ENCODE data around the gene BTN2A1.

DNA sequence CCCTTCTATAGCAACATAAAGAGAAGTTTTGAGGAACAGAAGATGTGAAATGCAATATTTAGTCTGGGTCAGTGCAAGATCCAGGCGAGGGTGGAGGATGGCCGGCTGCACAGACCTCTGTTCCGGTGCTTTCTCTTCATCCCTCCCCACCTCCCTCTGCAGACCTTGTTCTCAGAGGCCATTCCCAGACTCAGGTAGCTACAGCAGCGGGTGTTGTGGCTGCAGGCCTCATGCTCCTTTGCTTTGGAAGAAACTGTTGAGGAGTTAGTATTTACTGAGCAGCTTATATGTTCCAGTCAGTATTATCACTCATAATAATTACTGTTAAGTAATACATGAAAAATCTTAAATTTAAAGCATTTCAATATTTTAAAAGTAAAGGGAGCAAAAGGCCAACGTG is 15.8 kb upstream of the BTN2A1 start:
- TF ChIP-seq, protein P1, sequence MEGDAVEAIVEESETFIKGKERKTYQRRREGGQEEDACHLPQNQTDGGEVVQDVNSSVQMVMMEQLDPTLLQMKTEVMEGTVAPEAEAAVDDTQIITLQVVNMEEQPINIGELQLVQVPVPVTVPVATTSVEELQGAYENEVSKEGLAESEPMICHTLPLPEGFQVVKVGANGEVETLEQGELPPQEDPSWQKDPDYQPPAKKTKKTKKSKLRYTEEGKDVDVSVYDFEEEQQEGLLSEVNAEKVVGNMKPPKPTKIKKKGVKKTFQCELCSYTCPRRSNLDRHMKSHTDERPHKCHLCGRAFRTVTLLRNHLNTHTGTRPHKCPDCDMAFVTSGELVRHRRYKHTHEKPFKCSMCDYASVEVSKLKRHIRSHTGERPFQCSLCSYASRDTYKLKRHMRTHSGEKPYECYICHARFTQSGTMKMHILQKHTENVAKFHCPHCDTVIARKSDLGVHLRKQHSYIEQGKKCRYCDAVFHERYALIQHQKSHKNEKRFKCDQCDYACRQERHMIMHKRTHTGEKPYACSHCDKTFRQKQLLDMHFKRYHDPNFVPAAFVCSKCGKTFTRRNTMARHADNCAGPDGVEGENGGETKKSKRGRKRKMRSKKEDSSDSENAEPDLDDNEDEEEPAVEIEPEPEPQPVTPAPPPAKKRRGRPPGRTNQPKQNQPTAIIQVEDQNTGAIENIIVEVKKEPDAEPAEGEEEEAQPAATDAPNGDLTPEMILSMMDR (IDR thresholded peaks at IDR 0.05; ENCODE audit: low read depth, low read length, poor library complexity, severe bottlenecking): no peak
- TF ChIP-seq EZH2phosphoT487 (IDR thresholded peaks at IDR 0.05; ENCODE audit: borderline replicate concordance, low read length): no peak

Measured in DOHH2 (cell line).